ENCODE results near the gene DSG1.
"Not testable (repeated sequence)": the region's sequence is repeated elsewhere in the genome, so short reads cannot be mapped to it uniquely, and the experiment has no call there.

DSG1 gene

GRCh38 chr18:31329787-31330438, 12.0 kb downstream of the DSG1 start:
- in situ Hi-C loops (cut with HindIII; ENCODE audit: low sequenced_read_pairs), result no loop called here

- in situ Hi-C loops (cut with HindIII; ENCODE audit: low sequenced_read_pairs), result no loop called here
Observed at GRCh38 chr18:31343454-31343853, 25.5 kb downstream of the DSG1 start.

- in situ Hi-C loops (cut with HindIII; ENCODE audit: low sequenced_read_pairs), result not testable (repeated sequence)
Observed at GRCh38 chr18:31353336-31353735, 35.4 kb downstream of the DSG1 start.

- in situ Hi-C loops (cut with HindIII; ENCODE audit: low sequenced_read_pairs), result no loop called here
Observed at GRCh38 chr18:31354990-31355389, 37.0 kb downstream of the DSG1 start.

GRCh38 chr18:31356025-31356424, 38.1 kb downstream of the DSG1 start:
- in situ Hi-C loops (cut with HindIII; ENCODE audit: low sequenced_read_pairs), result no loop called here

GRCh38 chr18:31364190-31364589, 46.2 kb downstream of the DSG1 start:
- in situ Hi-C loops (cut with HindIII; ENCODE audit: low sequenced_read_pairs), result loop anchor here (5.0 kb wide), 1 partner anchor 33 kb away; no protein-coding TSS in a partner anchor

GRCh38 chr18:31369478-31369877, 51.5 kb downstream of the DSG1 start:
- in situ Hi-C loops (cut with HindIII; ENCODE audit: low sequenced_read_pairs), result no loop called here

- in situ Hi-C loops (cut with HindIII; ENCODE audit: low sequenced_read_pairs), result no loop called here
Observed at GRCh38 chr18:31371989-31372388, 54.0 kb downstream of the DSG1 start.

- in situ Hi-C loops (cut with HindIII; ENCODE audit: low sequenced_read_pairs), result no loop called here
Observed at GRCh38 chr18:31373641-31374040, 55.7 kb downstream of the DSG1 start.

- in situ Hi-C loops (cut with HindIII; ENCODE audit: low sequenced_read_pairs), result no loop called here
Observed at GRCh38 chr18:31376477-31376876, 58.5 kb downstream of the DSG1 start, which contains the start of gene DSG4. TSS of gene DSG4 (plus strand) at chr18:31376777. CDS start at chr18:31376912, 135 bp downstream.

- in situ Hi-C loops (cut with HindIII; ENCODE audit: low sequenced_read_pairs), result no loop called here
Observed at GRCh38 chr18:31380912-31381311, 63.0 kb downstream of the DSG1 start.

GRCh38 chr18:31382107-31382506, 64.1 kb downstream of the DSG1 start:
- in situ Hi-C loops (cut with HindIII; ENCODE audit: low sequenced_read_pairs), result no loop called here

GRCh38 chr18:31386741-31387140, 68.8 kb downstream of the DSG1 start:
- in situ Hi-C loops (cut with HindIII; ENCODE audit: low sequenced_read_pairs), result no loop called here

- in situ Hi-C loops (cut with HindIII; ENCODE audit: low sequenced_read_pairs), result loop anchor here (10.0 kb wide), 1 partner anchor 158 kb away; no protein-coding TSS in a partner anchor
Observed at GRCh38 chr18:31393286-31393685, 75.3 kb downstream of the DSG1 start.

GRCh38 chr18:31396796-31397612, 79.0 kb downstream of the DSG1 start:
- in situ Hi-C loops (cut with HindIII; ENCODE audit: low sequenced_read_pairs), result loop anchor here (5.0 to 10.0 kb wide), 2 partner anchors 35 to 162 kb away; no protein-coding TSS in a partner anchor

- in situ Hi-C loops (cut with HindIII; ENCODE audit: low sequenced_read_pairs), result loop anchor here (5.0 to 10.0 kb wide), 2 partner anchors 36 to 163 kb away; no protein-coding TSS in a partner anchor
Observed at GRCh38 chr18:31398191-31398590, 80.2 kb downstream of the DSG1 start.

GRCh38 chr18:31399306-31400032, 81.5 kb downstream of the DSG1 start:
- in situ Hi-C loops (cut with HindIII; ENCODE audit: low sequenced_read_pairs), result loop anchor here (5.0 to 10.0 kb wide), 2 partner anchors 37 to 165 kb away; no protein-coding TSS in a partner anchor

GRCh38 chr18:31401156-31402025, 83.4 kb downstream of the DSG1 start:
- in situ Hi-C loops (cut with HindIII; ENCODE audit: low sequenced_read_pairs), result no loop called here

- in situ Hi-C loops (cut with HindIII; ENCODE audit: low sequenced_read_pairs), result no loop called here
Observed at GRCh38 chr18:31402026-31402373, 84.0 kb downstream of the DSG1 start.

GRCh38 chr18:31403409-31403808, 85.4 kb downstream of the DSG1 start:
- in situ Hi-C loops (cut with HindIII; ENCODE audit: low sequenced_read_pairs), result no loop called here
